ENCODE data around the gene PDPK1. TPM values are rescaled to one million over a fixed set of nuclear protein-coding genes. Genes with fewer than 3 reads are reported as not detected.

The PDPK1 gene
- total RNA-seq, 2 experiments from 2014 or later, result 43.3 to 46.1 TPM

GRCh38 chr16:2512735-2513404 is 25.0 kb upstream of the PDPK1 start:
- Mint-ChIP-seq H3K27ac (peak overlapping the region; percentile 95), H3K27me3 (no peaks in the 10 kb centered on the region), H3K9me3 (no peaks in the 10 kb centered on the region), H3K4me3 (peak overlapping the region; percentile 86), H3K36me3 (ENCODE audit: low read depth) (peaks cover 7% of the 10 kb centered on the region), H3K4me1 (peaks cover 48% of the 10 kb centered on the region)
- CTCF ChIA-PET, result interaction anchor here (2.4 kb wide), 1 partner anchor 12 kb away, joined by 9 read pairs; no protein-coding TSS in a partner anchor
- peak; percentile 26 for DNase-seq
- POLR2A ChIA-PET, result no interaction called here

- POLR2A ChIA-PET, result no interaction called here
- Mint-ChIP-seq H3K4me3 (peak within 1 kb of the TSS; percentile 92), H3K27ac (peak within 1 kb of the TSS; percentile 96), H3K4me1 (peaks cover 49% of the 10 kb centered on the region), H3K27me3 (no peaks in the 10 kb centered on the region), H3K36me3 (ENCODE audit: low read depth) (peaks cover 7% of the 10 kb centered on the region), H3K9me3 (no peaks in the 10 kb centered on the region)
- peak; percentile 92 for DNase-seq
- CTCF ChIA-PET, result interaction anchor here (2.4 kb wide), 1 partner anchor 13 kb away, joined by 9 read pairs; no protein-coding TSS in a partner anchor
Measured at GRCh38 chr16:2513405-2514332, 24.2 kb upstream of the PDPK1 start, which contains the start of gene ATP6V0C. TSS of gene ATP6V0C (plus strand) at chr16:2513952. CDS start at chr16:2514104, 152 bp downstream.

GRCh38 chr16:2514333-2515179 is 23.3 kb upstream of the PDPK1 start:
- POLR2A ChIA-PET, result no interaction called here
- H3K27ac Mint-ChIP-seq, result peak overlapping the region; percentile 96
- H3K4me3 Mint-ChIP-seq, result peak overlapping the region; percentile 92
- H3K36me3 Mint-ChIP-seq (ENCODE audit: low read depth), result peaks cover 11% of the 10 kb centered on the region
- no peaks in the 10 kb centered on the region for H3K27me3 Mint-ChIP-seq
- peaks cover 53% of the 10 kb centered on the region for H3K4me1 Mint-ChIP-seq
- CTCF ChIA-PET, result no interaction called here
- no peaks in the 10 kb centered on the region for H3K9me3 Mint-ChIP-seq
- peak; percentile 41 for DNase-seq

GRCh38 chr16:2515180-2515851 is 22.5 kb upstream of the PDPK1 start:
- H3K4me3 Mint-ChIP-seq, result peak overlapping the region; percentile 92
- peaks cover 15% of the 10 kb centered on the region for H3K36me3 Mint-ChIP-seq (ENCODE audit: low read depth)
- no peaks in the 10 kb centered on the region for H3K9me3 Mint-ChIP-seq
- DNase-seq, result no peak
- peaks cover 52% of the 10 kb centered on the region for H3K4me1 Mint-ChIP-seq
- H3K27ac Mint-ChIP-seq, result peak overlapping the region; percentile 96
- CTCF ChIA-PET, result interaction anchor here (0.6 to 1.4 kb wide), 3 partner anchors 8 to 29 kb away, joined by 3 to 4 read pairs (median 4); no protein-coding TSS in a partner anchor
- H3K27me3 Mint-ChIP-seq, result no peaks in the 10 kb centered on the region
- POLR2A ChIA-PET, result no interaction called here

- no peak for DNase-seq
- CTCF ChIA-PET, result interaction anchor here (0.6 to 1.4 kb wide), 3 partner anchors 9 to 375 kb away, joined by 3 to 4 read pairs (median 4); no protein-coding TSS in a partner anchor
- Mint-ChIP-seq H3K27me3 (no peaks in the 10 kb centered on the region), H3K4me1 (peaks cover 59% of the 10 kb centered on the region), H3K27ac (peak overlapping the region; percentile 96), H3K4me3 (peak overlapping the region; percentile 92), H3K9me3 (no peaks in the 10 kb centered on the region), H3K36me3 (ENCODE audit: low read depth) (peaks cover 16% of the 10 kb centered on the region)
- POLR2A ChIA-PET, result no interaction called here
Measured at GRCh38 chr16:2516391-2517240, 21.2 kb upstream of the PDPK1 start.

- H3K4me3 Mint-ChIP-seq, result no peak overlapping the region
- H3K36me3 Mint-ChIP-seq (ENCODE audit: low read depth), result peaks cover 18% of the 10 kb centered on the region
- no peak overlapping the region for H3K27ac Mint-ChIP-seq
- no peaks in the 10 kb centered on the region for H3K9me3 Mint-ChIP-seq
- ChIA-PET POLR2A (no interaction called here), CTCF (interaction anchor here (0.9 to 1.2 kb wide), 2 partner anchors 13 to 17 kb away, joined by 3 read pairs; partner anchors contain the start of gene CEMP1)
- H3K4me1 Mint-ChIP-seq, result peaks cover 53% of the 10 kb centered on the region
- DNase-seq, result no peak
- H3K27me3 Mint-ChIP-seq, result no peaks in the 10 kb centered on the region
Measured at GRCh38 chr16:2517954-2518605, 19.7 kb upstream of the PDPK1 start.

- H3K27ac Mint-ChIP-seq, result peak overlapping the region; percentile 82
- peaks cover 25% of the 10 kb centered on the region for H3K36me3 Mint-ChIP-seq (ENCODE audit: low read depth)
- DNase-seq, result no peak
- H3K9me3 Mint-ChIP-seq, result no peaks in the 10 kb centered on the region
- CTCF ChIA-PET, result interaction anchor here (0.9 to 2.1 kb wide), 4 partner anchors 12 to 179 kb away, joined by 3 to 7 read pairs (median 4); partner anchors contain the start of genes ABCA3 and CEMP1
- POLR2A ChIA-PET, result no interaction called here
- peaks cover 49% of the 10 kb centered on the region for H3K4me1 Mint-ChIP-seq
- no peaks in the 10 kb centered on the region for H3K27me3 Mint-ChIP-seq
- H3K4me3 Mint-ChIP-seq, result peak overlapping the region; percentile 66
Measured at GRCh38 chr16:2518823-2519710, 18.8 kb upstream of the PDPK1 start.

- peaks cover 53% of the 10 kb centered on the region for H3K4me1 Mint-ChIP-seq
- no peaks in the 10 kb centered on the region for H3K9me3 Mint-ChIP-seq
- H3K36me3 Mint-ChIP-seq (ENCODE audit: low read depth), result peaks cover 30% of the 10 kb centered on the region
Measured at GRCh38 chr16:2519711-2520080, 18.1 kb upstream of the PDPK1 start.

GRCh38 chr16:2520097-2520783 is 17.6 kb upstream of the PDPK1 start, which contains the start of gene AMDHD2:
TSS of gene AMDHD2 (plus strand) at chr16:2520371. CDS start at chr16:2520459, 88 bp downstream.
- no peaks in the 10 kb centered on the region for H3K27me3 Mint-ChIP-seq
- H3K4me3 Mint-ChIP-seq, result peak within 1 kb of the TSS; percentile 84
- H3K9me3 Mint-ChIP-seq, result no peaks in the 10 kb centered on the region
- ChIA-PET CTCF (interaction anchor here (0.5 to 2.1 kb wide), 9 partner anchors 9 to 810 kb away, joined by 3 to 7 read pairs (median 3); partner anchors contain the start of gene ABCA3), POLR2A (interaction anchor here (0.7 to 1.6 kb wide), 3 partner anchors 11 to 83 kb away, joined by 3 to 7 read pairs (median 4); partner anchors contain the start of gene CEMP1)
- H3K27ac Mint-ChIP-seq, result peak within 1 kb of the TSS; percentile 95
- peaks cover 50% of the 10 kb centered on the region for H3K4me1 Mint-ChIP-seq
- DNase-seq, result peak; percentile 91
- H3K36me3 Mint-ChIP-seq (ENCODE audit: low read depth), result peaks cover 32% of the 10 kb centered on the region

More at GRCh38 chr16:2519711-2520080, 18.1 kb upstream of the PDPK1 start:
- Mint-ChIP-seq H3K4me3 (peak overlapping the region; percentile 66), H3K27ac (peak overlapping the region; percentile 95), H3K27me3 (no peaks in the 10 kb centered on the region)
- ChIA-PET CTCF (interaction anchor here (0.5 to 2.1 kb wide), 6 partner anchors 9 to 809 kb away, joined by 3 to 7 read pairs (median 4); partner anchors contain the start of gene ABCA3), POLR2A (interaction anchor here (0.7 to 1.6 kb wide), 2 partner anchors 13 to 82 kb away, joined by 3 to 7 read pairs; no protein-coding TSS in a partner anchor)
- no peak for DNase-seq

Data from activated CD4-positive, alpha-beta T cell treated with anti-CD3 and anti-CD28 coated beads, Interleukin-2, amount 10 ng/mL, durations not matched to agents 7 days and 5 days (primary cell).